ENCODE data around the gene DLG3.

DLG3 gene

DNA sequence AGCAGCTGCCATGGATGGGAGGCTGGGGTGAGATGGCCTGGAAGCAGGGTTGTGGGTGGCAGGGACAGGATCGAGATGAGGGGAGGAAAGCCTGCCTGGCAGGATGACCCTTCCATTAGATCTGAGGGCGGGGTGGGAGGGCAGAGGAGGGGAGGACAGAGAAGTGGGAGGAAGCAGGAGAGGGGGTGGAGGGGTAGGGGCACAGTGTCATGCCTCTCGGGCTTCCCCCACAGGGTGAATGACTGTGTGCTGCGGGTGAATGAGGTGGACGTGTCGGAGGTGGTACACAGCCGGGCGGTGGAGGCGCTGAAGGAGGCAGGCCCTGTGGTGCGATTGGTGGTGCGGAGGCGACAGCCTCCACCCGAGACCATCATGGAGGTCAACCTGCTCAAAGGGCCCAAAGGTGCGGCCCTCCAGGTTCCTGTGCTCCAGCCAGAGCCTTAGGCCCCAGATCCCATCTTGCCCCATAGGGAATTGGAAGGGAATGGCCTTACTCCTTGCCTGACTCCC lies 4.9 kb downstream of the DLG3 start:
- H3K4me3 ChIP-seq (ENCODE audit: low read length) = no peak overlapping the region
- TF ChIP-seq, protein P1, sequence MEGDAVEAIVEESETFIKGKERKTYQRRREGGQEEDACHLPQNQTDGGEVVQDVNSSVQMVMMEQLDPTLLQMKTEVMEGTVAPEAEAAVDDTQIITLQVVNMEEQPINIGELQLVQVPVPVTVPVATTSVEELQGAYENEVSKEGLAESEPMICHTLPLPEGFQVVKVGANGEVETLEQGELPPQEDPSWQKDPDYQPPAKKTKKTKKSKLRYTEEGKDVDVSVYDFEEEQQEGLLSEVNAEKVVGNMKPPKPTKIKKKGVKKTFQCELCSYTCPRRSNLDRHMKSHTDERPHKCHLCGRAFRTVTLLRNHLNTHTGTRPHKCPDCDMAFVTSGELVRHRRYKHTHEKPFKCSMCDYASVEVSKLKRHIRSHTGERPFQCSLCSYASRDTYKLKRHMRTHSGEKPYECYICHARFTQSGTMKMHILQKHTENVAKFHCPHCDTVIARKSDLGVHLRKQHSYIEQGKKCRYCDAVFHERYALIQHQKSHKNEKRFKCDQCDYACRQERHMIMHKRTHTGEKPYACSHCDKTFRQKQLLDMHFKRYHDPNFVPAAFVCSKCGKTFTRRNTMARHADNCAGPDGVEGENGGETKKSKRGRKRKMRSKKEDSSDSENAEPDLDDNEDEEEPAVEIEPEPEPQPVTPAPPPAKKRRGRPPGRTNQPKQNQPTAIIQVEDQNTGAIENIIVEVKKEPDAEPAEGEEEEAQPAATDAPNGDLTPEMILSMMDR (conservative IDR thresholded peaks at IDR 0.05; ENCODE audit: low read length) = no peak
- DNase-seq (ENCODE audit: low read depth) = no peak

DNA sequence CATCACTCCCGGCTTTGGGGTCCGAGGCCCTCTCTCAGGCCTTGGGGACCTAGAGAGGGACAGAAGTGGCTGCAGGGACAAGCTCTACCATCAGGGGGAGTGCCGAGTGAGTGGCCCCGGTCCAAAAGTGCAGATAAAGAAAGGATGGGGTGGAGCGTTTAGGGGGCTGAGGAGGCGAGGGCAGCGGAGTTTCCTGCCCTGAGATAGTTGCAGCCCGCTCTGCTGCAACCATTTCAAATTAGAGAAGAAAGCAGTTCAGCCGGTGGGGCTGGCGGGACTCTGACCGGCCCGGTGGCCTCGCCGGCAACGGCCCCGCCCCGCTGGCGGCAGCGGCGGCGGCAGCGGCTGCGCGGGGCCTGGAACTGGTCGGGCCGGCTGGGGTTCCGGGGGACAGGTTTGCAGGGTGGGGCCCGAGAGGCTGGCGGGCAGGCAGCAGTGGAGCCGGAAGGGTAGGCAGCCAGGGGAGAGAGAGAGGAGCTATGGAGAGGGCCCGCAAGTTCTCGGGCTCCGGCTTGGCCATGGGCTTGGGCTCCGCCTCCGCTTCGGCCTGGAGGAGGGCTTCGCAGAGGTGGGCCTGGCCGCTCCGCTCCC lies 7.6 kb downstream of the DLG3 start:
- peak overlapping the region; percentile 63 for H3K4me3 ChIP-seq (ENCODE audit: low read length)
- TF ChIP-seq, protein P1 (conservative IDR thresholded peaks at IDR 0.05; ENCODE audit: low read length) = peak; percentile 67
- DNase-seq (ENCODE audit: low read depth) = peak; percentile 26

DNA sequence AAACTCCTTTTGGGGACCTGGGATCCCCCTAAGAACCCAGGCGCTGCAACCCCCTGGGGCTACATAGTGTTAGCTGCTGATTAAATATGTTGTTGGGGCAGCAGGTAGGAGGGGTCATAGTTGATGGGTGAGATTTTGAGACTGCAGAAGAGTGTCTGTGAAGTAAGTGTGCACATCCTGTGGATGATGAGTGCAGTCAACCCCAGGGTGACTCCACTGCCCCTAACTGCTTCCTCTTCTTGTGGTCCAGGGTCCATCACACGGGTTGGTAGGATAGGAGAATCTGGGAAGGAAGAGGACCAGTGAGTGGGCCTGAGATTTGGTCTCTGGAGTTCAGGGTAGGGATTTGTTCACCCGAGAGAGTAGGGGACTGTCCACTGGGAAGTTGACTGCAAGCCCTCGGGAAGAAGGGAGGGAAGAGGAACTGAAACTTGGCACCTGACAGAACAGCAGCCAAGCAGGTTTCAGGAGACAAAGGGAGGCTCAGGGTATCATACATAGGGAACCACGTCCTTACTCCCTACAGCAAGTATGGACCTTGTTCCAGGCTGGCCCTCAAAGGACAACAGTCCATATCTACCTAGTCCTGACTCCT lies 8.5 kb downstream of the DLG3 start:
- peak overlapping the region; percentile 63 for H3K4me3 ChIP-seq (ENCODE audit: low read length)
- TF ChIP-seq, protein P1 (conservative IDR thresholded peaks at IDR 0.05; ENCODE audit: low read length) = no peak
- no peak for DNase-seq (ENCODE audit: low read depth)

DNA sequence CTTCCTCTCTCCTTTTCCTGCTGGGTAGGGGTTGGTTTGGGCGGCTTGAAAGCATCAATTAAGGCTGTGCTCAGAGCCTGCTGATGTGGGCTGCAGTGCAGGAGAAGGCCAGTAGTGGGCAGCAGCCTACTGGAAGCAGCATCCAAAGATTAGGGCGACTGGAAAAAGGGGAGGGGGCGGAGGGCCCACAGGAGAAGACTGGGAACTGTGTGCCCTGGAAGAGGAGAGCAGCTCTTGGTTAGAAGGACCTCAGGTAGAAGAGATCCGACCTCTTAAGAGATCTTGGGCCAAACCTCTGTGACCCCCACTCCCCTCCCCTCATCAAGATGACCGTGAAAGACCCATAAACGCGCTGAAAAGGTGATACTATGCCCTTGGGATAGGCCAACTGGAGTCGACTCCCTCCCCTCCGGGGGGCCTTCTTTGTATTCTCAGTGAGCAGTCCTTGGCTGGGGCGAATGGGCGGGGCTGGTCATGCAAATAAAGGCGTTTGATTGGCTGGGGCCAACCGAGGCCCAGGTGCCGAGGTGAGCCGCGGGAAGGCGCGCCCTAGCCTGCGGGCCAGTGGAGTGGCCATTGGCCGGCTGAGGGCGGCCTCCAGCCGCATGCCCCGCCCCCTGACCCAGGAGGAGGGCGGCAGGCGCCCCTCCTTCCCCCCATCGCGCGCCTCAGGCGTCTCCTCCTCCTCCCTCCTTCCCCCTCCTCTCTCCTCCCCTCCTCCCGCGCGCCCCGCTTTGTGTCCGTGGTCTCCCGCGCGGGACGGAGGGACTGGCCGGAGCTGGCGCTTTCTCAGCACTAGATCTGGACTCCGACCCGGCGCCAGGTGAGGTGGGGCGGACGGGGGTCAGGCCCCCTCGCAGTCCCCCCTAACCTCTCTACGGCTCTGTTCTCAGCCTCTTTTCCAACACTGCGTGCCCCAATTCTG lies 10.1 kb downstream of the DLG3 start:
- TF ChIP-seq, protein P1 (conservative IDR thresholded peaks at IDR 0.05; ENCODE audit: low read length) = peak; percentile 80
- peak overlapping the region; percentile 47 for H3K4me3 ChIP-seq (ENCODE audit: low read length)
- DNase-seq (ENCODE audit: low read depth) = peak; percentile 36

DNA sequence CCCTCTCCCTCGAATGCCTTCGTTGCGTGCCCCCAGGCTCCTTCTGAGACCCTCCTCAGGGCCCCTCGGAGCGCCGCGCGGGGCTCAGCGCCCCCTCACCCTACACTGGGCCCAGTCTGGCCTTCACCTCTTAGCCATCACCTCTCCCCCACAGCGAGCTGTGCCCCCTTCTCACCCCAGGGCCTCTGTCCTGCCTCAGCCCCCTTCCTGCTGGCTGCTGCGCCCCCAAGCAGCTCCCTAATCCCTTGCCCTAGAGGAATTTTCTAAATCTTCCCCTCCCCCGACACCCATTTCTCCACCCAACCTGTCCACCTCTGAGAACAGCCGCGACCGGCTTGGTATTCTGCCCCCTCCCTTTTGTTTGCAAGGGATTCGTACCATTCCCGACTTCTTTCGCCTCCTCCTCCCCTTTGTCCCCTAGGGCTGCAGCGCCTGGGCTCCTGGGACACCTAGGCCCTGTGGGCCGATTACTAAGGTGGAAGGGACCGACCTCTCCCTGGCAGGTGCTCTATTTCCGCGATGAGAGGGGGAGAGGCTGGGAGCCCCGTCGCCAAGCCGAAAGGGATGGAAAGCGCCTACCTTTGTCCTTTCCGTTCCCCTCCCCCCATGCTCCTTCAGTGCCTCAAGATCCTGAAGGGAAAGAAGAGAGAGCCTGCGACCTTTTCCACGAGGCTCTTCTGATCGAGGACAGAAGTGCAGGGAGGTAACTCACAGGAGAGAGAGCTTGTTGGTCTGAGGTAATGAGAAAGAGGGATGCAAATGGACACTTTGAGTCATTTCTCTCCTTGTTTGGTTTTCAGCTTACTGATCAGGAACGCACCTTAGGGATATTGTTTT lies 10.9 kb downstream of the DLG3 start:
- H3K4me3 ChIP-seq (ENCODE audit: low read length) = peak overlapping the region; percentile 47
- TF ChIP-seq, protein P1 (conservative IDR thresholded peaks at IDR 0.05; ENCODE audit: low read length) = no peak
- DNase-seq (ENCODE audit: low read depth) = no peak

DNA sequence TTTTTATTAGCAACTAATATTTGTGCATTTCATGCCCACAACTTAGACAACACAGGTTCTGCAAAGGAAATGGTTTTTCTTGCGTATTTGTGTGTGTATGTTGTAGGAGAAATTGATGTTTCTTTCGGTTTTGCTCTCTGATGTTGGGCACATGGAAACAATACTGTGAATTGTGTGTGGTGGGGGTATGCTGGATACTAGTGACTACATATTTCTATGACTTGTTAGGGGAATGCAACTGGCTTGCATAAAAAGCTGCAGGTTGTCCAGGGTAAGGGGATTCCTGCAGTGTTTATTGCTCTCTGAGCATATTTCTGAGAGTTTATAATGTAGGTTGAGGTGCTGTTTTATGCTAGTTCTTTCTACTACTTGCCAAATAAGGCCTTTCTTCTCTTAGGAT lies 11.6 kb downstream of the DLG3 start:
- TF ChIP-seq, protein P1 (conservative IDR thresholded peaks at IDR 0.05; ENCODE audit: low read length) = no peak
- no peak overlapping the region for H3K4me3 ChIP-seq (ENCODE audit: low read length)
- DNase-seq (ENCODE audit: low read depth) = no peak

All from AG10803 (cell line).